Stimulated activated CD8-positive, alpha-beta memory T cell treated with anti-CD3 and anti-CD28 coated beads, Interleukin-7, amount 100 ng/mL, for 1 hour (primary cell): Measurements from ENCODE around the gene DEFB114.
"Not testable (repeated sequence)": the region's sequence is repeated elsewhere in the genome, so short reads cannot be mapped to it uniquely, and the experiment has no call there.

ENCODE experiments used
- DNase-seq, 2 donors: peaks; one replicate each; pipeline ENCODE4 v3.0.0-alpha.2; 2020; ENCODE audit warnings: low read depth in 2 of 2

DEFB114 gene, protein sequence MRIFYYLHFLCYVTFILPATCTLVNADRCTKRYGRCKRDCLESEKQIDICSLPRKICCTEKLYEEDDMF

DNA sequence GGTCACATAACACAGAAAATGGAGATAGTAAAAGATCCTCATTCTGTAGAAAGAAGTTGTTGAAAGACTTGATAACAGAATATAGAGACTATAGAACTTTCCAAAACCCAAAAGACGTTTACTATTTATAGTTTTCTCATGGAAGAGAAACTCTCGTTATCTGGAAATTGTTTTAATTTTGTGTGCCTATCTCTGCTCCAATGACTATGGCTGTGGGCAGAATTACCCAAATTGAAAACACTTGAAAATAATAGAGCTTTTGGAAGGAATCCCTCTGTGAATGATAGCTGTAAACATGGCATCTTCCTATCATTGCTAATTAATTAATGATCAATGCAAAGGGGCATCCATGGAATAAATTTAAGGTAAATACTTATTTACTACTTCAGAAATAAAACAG is at the start of gene DEFB114:
TSS of gene DEFB114 (minus strand) at position 101 of the 400 bp plus-strand sequence. CDS start at position 42, 59 bp downstream.
- no peak for DNase-seq

DNA sequence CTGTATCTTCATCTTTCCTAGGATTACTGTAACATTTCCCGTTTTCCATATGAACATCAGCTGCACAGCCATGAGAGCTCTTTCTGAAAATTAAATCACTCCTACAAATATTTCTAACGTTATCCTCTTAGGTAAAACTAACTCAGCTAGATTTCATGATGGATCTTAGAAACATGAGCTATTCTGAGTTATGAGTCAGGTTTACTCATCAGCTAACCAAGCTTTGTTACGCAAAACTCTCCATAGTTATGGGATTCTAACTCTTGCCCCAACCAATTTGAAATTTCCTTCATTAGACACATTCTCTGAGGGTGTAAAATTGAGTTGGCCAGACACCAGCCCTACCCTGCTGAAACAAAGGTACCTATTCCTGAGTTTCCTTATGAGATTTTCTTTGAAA is 43.9 kb upstream of the DEFB114 start:
- DNase-seq, result no peak

DNA sequence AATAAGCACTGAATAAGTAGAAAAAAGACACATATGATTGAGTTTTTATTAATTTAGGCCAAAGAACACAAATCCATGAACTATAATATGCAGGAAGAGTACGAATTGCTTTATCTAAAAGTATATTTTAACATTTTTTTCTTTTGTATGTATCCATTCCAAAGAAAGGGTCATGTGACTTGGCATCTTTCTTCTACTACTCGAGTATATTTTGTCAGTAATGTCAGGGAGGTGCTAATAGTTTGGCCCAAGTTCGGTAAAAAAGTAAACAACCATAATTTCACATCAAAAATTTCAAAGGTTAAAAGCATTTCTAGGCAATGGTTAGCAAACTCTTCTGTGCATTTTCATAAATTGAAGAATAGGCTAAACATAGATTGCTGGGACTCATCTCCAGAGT is 39.2 kb upstream of the DEFB114 start:
- no peak for DNase-seq

DNA sequence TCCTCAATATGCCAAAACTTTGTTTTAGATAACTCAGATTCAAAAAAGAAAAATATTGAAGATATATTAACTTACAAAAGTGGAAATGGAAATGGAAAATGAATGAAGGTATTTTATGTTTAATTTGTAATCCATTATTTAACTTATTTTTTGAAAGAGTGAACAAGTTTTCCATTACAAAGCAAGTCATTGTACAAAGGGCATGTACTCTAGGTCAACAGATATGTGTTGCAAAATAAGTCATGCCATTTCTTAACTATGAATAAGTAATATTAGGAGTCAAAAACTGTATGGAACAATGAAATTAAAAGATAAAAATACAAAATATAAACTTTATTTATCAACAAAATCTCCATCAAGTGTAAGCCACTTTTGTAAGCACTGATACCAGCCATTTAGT is 31.3 kb upstream of the DEFB114 start:
- DNase-seq, result no peak

DNA sequence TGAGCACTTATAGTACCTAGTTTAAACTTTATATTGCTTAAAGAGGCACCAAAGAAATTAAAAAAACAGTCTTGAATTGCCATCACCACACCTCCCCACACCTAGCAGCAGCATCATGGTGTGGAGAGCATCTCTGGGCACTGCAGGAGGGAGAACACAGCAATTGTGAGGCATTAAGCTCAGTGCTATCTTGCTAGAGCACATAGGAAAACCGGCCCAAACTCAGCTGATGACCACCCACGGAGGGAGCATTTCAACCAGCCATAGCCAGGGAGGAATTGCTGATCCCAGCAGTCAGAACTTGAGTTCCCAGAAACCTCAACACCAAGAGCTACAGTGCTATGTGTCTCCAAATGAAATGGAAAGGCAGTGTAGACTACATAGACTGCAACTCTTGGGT is 24.9 kb upstream of the DEFB114 start:
- DNase-seq, result no peak

DNA sequence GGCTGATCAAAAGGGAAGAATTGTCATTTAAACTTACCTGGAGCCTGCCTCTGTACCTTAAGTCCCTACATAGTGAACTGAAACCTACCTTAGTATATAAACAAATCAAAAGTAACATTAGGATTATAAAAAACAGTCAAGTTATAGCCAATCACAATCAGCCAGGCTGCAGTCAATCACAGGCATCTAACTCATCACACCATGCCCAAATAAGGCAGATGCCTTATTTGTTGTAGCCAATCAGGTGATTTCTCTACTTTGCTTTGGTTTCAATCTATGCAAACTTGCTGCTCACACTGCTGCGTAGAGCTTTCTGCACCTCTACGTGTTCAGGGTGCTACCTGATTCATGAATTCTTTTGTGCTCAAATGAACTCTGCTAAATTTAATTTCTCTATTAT is 23.8 kb upstream of the DEFB114 start:
- no peak for DNase-seq

DNA sequence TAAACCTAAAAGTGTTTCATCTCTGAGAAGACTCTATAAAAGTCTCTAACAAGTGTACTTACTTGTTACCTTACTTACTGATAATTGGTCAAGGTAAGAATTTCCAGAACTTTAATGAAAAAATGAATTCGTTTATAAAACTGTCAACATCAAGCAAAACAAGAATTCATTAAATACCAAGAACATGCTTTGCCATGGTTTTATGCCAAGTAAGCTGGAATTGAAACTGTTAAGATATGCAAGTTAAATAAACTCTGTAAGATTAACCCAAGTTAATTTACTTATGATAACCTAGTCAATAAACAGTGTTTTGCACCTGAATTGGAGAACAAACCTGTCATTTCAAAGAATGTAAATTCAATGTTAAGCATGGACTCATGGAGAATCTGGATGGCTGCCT is 22.6 kb upstream of the DEFB114 start:
- no peak for DNase-seq

DNA sequence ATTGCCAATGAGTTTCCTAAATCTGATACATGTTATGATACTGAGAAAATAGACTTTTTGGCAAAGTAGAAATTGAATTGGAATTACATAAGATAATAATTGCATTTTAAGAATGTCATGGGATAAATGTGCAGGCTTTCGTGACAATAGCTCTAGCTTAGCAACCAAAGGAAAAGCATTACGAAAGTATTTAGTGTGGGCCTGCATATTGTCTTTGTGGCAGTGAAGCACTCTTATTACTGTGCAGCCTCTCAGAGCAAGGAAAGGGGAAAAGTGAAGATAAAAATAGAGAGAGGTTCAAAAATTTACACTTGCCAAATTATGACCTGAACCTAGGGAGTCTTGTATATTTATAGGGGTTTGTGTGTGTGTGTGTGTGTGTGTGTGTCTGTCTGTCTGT is 18.1 kb upstream of the DEFB114 start:
- no peak for DNase-seq

DNA sequence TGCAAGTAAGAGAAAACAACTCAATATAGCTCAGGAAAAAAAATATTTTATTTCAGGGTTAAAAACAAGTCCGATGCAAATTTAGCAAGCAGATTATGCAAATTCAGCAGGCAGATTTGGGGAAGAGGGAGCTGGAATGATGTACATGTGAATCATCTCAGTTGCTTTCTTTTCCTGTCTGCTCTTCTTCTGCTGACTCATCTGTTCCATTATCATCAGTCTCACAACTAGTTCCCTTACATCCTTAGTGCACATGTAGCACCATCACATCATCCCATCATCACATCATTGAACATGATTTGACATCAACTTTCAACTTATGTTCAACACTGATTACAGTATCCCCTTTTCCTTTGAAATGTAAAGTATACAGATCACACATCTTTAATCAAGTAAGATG is 16.9 kb upstream of the DEFB114 start:
- no peak for DNase-seq

DNA sequence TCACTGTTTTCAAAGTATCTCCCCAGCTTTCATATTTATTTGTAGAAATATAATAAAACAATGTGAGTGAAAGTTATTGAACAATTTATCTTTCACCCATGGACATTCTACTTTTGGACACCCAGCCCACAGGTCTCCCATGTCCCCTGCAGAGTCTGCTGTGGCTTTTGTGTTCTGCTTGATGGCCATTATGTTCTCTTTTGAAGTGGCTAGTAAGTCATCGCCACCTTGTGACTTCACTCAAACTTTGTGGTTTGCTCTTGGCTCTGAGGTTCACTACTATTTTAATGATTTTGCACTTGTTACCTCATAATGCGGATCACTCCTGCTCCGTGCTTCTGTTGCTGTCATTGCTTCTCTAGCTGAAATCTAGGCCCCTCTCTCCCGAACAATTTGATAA is 15.6 kb upstream of the DEFB114 start:
- DNase-seq, result no peak

DNA sequence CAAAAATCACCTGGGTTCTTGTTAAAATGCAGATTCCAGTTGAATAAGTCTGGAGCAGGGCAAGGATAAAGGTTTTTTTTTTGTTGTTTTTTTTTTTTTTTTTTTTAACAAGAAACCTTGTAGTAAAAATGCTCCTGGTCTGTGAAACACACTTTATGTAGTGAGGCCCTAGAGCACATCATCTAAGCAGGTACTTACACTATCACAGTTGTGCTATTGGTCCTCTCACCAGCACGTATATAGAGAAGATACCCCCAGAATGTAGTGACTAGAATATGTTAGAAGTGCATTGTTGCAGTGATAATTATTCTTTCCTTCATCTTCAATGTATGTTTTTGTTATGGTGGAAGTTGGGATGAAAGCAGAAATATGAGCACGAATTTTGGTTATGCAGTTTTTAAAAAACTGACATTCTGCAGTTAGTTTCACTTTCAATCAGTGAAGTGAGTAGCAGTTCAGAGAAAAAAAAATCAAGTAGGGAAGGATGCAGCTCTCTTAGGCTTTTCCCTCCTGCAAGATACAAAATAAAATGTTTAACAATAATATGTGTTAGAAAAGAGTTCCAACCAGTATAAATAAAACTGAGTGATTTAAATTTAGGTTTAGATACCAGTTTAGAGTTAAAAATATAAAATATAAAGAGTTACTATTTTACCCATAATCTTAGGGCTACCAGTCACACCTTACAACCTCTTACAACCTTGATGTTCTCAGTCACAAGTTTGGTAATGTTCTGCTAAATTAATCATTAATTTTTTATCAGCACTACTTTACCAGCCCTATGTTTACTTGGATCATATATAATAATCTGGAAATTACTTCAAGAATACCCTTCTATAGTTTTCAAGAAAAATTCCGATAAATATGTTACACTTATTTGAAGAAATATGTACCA is 14.6 kb upstream of the DEFB114 start:
- DNase-seq, result no peak

DNA sequence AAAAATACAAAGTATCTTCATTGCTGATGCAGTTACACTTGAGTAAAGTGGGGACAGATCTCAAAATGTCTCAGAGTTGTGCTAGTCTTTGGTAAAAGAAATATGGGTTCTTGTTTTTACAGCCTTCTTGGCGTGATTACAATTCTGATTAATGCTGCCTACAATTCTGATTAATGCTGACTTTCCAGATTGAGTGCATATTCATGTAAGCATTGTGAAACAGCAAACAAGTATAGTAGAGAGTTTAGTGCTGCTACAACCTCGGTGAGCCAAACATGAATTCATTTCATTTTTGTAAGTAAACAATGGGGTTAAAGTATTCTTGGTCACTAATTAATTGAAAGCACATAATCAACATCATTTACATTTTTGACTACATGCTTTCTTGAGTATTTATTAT is 5.6 kb upstream of the DEFB114 start, which contains the start of gene DEFB113:
TSS of gene DEFB113 (minus strand) at position 21 of the 400 bp plus-strand sequence. CDS start at position 21, 0 bp downstream.
- no peak for DNase-seq

DNA sequence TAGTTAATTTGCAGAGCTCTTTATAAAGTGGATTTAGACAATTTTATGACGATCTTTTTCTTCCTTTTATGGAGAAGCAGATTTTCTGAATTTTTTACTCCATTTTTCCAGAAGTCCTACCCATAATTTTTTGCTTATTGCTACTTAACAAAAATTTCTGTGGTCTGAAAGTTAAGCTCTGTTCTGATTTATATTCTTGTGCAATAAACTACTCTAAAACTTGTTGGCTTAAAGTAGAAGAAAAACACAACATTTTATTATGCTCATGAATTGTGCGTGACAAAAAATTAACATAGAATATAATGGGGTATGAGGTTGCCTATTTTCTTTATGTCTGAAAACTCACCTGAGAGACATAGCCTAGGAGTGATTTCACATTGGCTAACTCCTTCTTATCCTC is 2.9 kb upstream of the DEFB114 start:
- DNase-seq, result no peak

DNA sequence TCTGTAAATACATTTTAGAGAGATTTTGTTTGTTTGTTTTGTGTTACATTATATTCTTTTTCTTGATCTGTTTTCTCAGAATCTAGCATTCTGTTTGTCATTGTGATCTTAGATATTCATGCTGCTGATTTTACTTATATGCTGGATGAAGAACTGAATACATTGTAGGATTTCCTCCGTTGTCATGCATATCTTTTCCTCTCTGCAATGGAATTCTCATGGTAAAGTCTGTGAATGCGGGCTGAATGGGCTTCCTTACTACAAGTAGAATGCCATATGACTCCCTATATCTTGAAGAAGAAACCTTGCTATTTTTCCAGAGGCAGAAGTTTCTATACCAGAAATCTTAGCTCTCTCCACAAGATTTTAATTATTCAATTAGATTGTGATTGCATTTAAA is 2.4 kb upstream of the DEFB114 start:
- DNase-seq, result no peak

DNA sequence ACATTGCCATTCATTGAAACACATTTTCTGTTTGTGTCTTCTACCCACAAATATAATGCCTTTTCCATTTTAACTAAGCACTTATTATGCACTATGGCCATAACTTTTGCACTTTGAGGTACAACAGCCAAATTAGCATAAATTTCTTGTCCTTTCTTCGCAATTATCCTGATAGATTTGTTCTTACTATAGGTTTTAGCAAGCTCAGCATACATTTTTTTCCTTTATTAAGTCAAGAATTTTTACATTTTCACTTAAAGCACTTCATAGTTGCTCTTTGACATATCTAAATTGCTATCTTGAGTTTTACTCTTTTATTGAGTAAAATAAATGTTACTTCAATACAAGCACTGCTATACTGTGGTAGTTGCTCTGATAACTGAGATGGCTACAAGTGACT is 5.8 kb downstream of the DEFB114 start:
- no peak for DNase-seq

DNA sequence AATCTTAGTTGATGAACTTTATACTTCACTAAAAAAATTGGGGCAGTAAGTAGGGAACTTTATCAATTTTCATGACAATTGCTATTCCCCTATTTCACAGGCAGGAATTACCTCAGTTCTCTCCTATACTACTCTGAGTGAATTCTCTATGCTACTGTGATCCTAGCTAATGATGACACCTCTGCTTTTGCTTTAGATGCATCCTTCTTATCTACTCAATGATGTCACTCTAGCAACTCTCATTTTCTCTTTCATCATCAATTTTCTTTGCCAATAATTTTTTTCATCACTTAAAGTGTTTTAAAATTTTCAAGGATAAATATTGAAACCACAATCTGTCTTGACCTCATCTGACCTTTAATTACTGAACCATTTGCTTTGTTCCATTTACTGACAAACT is 8.1 kb downstream of the DEFB114 start:
- no peak for DNase-seq

DNA sequence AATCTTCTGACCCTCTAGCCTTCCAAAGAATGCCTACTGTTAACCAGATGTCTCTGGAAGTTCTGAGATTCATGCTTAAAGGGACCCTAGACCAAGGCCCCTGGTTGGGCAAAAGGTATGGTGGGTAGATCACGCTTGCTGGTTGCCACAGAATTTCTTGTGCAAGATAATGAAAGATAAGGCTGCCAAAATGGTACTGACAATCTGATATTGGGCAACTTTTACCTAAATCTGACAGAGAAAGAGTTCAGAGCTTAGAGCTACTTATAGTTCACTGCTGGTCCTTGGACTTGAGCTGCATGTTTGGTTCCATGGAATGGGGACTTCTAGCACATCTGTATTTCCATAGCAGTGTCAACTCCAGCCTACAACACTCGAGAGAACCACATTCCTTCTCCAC is 12.0 kb downstream of the DEFB114 start:
- no peak for DNase-seq

DNA sequence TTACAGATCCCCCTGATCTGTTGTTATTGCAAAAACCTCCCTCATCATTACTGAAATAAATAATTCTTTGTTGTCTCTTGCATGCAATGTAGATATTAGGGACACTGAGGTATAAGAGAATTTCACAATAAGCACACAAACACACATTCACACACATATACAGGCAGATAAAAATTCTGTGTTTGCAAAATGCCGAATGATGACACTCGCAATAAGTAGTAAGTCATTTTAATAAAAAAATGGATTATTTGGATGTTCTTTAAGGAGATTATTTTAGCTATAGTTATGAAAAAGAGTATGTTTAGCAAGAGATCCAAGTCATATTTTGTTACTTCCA is 13.6 kb downstream of the DEFB114 start:
- no peak for DNase-seq

DNA sequence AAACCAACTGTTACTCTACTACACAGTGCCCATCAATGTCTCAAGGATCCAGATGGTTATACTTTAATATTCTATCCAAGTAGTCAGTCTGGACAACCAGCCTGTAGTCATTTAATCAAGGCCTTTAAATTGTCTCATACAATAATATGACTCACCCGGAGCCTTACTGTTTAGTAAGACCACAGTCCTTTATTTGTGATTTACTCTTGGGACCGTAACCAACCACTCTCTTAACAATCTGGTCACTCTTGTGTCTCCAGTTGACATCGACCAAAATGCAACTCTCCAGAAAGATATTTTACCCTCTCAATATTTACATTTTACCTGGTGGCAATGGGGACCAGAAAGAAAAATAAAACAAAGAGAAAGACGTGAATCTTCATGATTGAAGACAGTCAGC is 14.9 kb downstream of the DEFB114 start:
- no peak for DNase-seq

DNA sequence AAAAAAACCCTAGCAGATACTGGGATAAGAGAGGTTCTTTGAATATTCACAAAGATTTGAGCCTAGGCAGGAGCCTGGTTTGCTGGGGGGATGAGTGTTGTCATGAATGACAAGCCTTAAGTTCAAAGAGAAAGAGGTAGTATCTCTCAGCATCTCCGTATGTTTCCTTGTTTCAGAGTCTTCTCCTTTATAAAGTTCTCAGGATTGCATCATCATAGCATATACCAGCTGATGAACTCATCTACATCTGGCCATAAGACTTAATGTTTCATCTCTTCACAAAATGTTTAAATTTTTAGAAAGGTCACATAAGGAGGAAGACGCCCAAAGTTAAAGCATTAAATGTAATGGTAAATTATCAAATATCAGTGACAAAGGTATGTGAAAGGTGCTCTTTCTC is 17.1 kb downstream of the DEFB114 start:
- DNase-seq, result no peak

DNA sequence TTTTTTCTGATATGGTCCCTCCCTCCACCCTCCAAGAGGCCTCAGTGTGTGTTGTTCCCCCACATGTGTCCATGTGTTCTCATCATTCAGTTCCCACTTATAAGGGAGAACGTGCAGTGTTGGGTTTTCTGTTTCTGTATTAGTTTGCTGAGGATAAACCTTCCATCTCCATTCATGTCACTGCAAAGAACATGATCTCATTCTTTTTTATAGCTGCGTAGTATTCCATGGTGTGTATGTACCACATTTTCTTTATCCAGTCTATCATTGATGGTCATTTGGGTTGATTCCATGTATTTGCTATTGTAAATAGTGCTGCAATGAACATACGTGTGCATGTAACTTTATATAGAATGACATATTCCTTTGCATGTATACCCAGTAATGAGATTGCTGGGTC is 19.9 kb downstream of the DEFB114 start:
- not testable (repeated sequence) for DNase-seq

DNA sequence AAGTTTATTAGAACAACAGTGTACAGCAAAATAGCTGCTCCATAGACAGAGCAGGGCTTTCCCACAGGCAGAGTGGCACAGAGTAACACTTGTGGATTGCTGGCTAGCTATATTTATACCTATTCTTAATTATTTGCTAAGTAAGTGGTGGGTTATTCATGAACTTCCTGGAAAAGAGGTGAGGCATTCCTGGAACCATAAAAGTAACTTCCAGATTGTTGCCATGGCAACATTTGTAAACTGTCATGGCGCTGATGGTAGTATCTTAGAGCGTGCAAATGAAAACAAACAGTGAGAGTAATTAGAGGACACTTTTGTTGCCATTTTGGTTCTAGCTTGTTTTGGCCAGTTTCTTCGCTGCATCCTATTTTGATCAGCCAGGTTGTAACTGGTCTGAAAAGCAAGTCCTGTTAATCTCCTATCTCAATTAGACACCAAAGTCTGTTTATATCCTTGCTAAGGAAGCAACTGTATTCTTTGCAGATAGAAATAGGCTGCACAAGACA is 23.9 kb downstream of the DEFB114 start:
- DNase-seq, result no peak

DNA sequence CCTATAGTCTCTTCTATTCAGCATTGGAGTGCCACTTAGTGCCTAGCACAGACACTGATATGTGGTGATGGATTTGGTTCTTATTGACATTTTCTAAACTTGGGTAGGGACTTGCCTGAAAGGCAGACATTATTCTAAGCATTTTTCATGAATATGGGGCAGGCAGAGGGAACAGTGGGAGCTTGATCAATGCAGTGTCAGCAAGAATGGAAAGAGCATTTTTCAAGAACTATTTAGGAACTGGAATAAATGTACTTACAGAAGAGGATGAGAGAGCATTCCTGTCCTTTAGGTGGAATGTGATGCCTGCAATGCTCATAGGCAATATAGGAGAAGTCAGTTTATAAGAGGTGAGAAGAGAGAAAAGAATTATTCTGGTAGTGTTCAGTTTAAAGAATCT is 26.2 kb downstream of the DEFB114 start:
- no peak for DNase-seq

DNA sequence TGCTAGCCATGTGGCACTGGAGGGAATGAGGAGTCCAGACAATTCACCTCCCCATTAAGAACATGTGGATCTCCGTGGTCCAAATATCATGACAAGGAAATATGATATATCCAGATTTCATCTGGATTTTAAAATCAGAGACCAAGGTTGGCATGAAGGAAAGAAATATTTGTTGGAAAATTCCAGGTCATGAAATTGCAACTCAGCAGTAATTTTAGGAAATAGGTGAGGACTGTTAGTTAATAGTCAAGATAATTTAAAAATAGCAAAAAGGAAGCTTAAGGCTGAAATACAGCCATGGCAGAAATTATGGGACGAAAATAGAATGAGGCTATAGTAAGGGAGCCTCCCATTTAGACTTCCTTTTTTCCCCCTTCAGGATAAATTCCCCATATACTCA is 26.9 kb downstream of the DEFB114 start:
- DNase-seq, result no peak
